NK-92 (cell line): ENCODE data around the gene PLXNA2.

ENCODE experiments used
- DNase-seq: peaks from one replicate; lab custom pipeline; 2025; ENCODE audit not compliant: unreplicated experiment; lab: John Stamatoyannopoulos, UW

The PLXNA2 gene

GRCh38 chr1:208126108-208126507 lies 118.1 kb downstream of the PLXNA2 start:
- no peak for DNase-seq

DNA sequence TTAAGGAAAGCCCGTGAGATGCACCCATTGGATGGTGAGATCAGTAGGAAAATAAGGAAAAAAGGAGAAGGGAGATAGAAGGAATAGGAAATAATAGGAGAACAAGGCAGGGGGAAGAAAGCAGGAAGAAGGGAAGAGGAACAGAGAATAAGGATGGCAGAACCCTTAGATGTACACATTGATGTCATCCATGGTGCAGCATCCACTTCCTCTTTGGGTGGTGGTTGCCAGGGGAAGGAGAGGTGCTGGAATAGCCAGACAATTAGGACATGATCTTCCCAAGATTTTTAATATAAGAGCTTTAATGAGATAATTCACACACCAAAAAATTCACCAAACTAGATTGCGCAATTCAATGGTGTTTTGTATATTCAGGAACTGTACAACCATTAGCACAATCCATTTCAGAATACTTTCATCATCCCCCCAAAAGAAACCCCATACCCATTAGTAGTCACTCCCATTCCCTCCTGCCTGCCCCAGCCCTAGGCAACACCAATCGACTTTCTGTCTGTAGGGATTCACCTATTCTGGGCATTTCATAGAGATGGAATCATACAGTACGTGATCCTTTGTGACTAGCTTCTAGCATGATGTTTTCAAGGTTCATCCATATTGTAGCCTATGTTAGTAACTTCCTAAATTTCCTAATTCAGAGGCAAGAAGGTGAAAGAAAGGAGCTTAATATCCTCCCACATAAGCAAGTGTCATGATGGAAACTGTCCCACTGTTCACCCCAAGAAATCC lies 121.4 kb downstream of the PLXNA2 start:
- no peak for DNase-seq

DNA sequence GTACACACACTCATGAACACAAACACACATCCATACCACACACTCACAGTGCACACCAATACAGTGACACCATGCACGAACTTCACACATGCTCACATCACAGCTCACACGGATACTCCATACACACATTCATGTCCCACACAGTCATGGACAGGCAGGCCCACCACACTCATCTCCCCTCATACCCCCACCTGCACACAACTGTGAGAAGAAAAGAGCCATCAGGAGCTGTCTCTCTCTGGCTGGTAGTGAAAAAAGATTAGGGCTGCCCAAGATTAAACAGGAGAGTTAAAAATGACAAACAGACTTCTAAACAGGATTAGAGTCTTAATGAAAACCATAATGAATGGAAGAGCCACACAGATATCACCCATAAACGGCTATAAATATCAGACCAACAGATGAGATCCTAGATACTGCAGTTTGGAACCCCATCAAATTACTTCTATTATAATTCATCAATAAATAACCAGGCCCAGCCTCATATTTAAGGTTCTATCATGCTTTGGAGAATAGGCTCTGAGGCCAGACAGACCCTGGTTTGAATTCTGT lies 122.3 kb downstream of the PLXNA2 start:
- no peak for DNase-seq

- no peak for DNase-seq
Measured at GRCh38 chr1:208120431-208120790, 123.8 kb downstream of the PLXNA2 start.

DNA sequence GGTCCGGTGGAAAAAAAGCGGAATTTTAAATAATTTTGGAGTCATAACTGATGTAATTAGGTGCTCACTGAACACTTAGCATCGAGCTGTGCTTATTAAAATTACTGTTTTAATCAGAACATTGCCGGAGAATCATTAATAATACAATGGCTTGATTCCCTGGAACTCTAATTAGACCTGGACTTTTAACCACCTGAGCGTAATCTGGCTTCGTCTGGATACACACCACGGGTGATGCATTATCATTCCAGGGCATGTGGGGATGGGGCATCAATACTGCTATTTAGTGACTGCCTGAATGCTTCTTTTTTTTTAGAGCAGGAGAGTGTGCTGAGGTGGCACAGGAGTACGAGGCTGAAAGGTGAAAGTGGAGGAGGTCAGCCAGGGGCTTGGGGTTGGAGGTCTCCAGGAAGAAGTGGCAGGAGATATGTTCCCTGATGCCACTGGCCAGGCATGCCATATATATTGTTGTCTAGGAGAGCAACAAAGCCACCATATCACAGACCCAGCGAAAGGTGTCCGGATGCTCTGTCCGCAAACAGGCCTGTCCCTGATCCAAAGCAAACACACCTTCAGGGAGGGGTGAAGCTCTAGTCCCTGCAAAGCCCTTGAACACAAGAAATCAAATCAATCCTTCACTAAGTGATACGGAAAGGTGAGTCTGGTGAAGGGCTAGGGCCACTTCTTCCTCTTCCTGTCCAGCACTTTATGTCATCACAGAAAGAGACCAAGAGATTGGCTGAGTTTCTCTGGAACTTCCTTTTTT lies 125.2 kb downstream of the PLXNA2 start:
- no peak for DNase-seq

DNA sequence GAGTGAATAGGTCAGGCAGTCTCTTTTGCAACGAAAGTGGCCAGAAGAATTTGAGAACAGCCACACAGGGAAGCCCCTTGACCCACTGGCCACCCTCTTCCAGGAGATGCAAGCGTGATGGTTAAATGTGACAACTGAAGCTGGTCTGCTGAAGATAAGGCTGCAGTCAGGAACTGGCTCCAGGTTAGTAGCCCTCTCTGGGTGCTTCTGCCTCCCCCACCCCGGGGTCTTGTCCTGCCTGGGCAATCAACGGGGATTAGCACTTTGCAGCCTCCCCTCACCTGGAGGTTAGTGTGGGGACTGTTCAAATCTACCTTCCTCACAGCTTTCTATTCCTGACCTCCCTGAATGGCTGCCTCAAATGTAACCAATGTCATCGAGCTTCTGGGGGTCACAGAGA lies 125.9 kb downstream of the PLXNA2 start:
- no peak for DNase-seq

DNA sequence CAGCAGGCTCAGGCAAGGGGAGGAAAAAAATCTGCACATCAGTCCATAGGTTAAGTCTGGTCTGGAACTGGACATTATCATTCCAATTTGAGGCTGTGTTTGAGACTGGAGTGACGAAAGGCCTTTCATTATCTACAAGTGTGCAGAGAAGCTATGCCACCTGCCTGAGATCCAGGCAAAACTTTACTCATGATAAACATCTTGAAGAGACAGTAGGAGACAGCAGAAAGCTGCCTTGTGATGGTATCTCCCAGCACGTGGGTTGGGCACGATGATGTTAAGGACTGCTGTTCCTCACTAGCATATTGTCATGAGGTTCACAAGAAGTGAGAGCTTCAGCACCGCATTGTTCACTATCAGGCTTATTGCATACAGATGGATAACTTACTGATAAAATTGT lies 126.4 kb downstream of the PLXNA2 start:
- no peak for DNase-seq

- DNase-seq: no peak
Measured at GRCh38 chr1:208117409-208117808, 126.8 kb downstream of the PLXNA2 start.

GRCh38 chr1:208115924-208116640 lies 128.1 kb downstream of the PLXNA2 start:
- no peak for DNase-seq

DNA sequence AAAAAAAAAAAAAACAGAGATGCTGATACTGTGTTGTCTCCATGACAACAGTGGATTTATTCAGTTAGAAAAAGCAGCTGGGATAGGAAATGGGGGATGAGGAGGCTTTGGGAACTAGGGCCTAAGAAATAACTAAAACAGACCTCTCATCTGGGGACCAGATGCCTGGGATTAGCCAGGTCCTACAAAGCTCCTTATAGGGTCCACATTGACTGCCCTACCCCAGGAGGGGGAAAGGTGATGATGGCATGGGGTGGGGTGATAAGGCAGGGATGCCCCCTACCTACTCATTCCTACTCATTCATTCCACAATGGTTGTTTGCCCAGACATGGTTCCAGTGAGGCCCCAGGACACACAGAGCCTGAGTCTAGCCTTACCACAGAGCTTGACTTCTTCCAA lies 131.2 kb downstream of the PLXNA2 start:
- no peak for DNase-seq

DNA sequence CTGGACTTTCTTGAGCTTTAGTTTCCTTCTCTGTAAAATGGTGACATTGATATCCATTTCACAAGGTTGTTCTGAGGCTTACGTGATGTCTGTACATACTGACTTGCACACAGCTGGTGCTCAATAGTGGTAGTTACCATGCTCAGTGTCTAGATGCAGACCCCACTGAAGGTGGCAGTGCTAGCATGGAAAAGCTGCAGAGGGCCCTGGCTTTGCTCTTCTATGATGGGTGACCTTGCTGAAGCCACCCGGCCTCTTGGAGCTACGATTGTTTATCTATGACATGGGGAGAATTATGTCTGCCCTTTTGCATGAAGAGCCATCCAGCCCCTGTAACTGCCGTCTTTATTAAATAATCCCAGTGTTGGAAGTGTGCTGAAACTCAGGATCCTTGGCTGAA lies 131.8 kb downstream of the PLXNA2 start:
- no peak for DNase-seq

DNA sequence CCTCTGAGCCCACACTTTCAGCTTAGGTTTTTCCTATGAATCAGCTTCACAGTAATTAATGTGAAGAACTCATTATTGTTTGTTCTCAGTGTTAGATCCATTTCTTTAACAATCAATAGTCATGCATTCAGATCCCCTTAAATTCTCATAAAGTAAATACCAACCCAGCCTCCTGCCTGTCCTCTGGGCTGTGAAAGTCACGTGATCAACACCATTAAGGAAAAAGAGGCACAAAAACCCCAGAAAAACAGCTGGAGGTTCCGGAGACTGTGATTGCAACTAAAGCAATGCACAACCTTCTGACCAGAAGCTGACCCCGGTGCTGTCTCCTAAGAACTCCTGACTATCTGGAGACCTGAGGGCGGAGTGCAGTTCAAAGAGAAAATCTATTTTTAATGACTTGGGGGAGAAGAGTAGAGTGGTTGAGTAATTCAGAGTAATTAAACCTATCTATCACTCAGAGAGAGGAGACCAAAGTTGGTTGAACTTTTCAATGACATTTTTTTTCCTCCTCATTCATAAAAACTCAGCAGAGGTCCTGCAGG lies 132.5 kb downstream of the PLXNA2 start:
- no peak for DNase-seq

- no peak for DNase-seq
Measured at GRCh38 chr1:208110296-208110695, 133.9 kb downstream of the PLXNA2 start.

DNA sequence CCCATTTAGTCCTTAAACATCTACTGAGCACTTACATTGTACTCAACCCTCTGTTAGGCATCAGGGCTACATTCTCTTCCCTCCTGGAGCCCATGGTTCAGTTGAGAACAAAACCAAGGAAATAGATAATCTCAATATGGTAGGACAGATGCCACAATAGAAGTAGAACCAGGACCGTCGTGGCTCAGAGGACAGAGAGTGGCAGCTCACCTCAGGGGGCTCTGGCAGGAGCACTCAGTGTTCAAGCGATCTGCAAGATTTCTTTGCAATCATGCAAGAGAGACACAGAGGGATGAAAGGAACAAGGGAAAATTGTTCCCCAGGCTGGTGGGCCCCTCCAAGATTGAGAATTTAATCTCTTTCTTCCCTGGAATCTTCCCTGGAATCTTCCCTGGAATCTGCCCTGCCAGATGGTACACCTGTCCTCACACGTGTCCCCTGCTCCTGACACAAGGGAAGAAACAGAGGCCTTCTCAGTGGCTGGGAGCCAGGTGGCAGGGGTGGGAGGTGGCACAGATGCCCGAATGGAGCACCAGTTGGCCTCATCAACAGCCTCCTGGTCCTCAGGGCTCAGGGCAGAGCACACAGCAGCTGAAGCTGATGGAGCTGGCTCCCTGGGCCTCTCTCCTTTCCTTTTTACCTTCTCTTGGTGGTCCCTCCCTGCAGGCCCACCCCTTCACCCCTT lies 135.4 kb downstream of the PLXNA2 start:
- no peak for DNase-seq

- no peak for DNase-seq
Measured at GRCh38 chr1:208108213-208108608, 136.0 kb downstream of the PLXNA2 start.

DNA sequence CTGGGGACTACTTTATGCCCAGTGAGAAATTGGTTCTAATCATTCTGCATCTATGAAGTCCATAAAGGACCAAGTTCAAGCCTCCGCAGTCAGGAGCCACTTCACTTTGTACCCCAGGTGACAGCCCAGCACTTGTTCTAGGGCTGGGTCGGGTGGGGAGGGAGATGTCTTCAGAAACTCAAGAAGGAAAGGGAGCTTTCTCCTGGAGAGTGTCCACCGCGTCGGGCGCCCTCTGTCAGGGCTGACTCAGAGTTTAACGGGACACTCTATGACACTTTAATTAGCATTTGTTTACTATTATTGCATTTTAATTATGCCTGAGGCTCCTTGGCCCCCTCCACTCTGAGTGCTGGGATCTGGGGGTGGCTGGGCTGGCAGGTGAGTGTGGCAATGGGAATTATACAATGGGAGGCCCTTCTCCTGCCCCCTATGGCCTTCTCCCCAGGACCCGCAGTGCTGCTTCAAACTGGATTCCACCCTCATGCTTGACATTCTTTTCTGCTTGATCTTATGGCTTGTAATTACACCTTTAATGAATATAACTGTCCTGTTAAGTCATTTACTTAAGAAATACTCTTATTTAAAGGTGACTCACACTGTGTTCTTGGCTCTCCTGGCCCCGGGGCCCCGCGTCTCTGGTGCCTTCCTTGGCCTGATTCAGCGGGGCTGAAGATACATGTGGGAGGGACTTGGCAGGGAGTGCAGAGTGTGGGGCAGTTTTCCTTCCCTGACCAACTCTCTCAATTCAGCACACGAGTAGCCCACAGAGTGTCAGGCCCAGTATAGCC lies 136.6 kb downstream of the PLXNA2 start:
- DNase-seq: no peak

DNA sequence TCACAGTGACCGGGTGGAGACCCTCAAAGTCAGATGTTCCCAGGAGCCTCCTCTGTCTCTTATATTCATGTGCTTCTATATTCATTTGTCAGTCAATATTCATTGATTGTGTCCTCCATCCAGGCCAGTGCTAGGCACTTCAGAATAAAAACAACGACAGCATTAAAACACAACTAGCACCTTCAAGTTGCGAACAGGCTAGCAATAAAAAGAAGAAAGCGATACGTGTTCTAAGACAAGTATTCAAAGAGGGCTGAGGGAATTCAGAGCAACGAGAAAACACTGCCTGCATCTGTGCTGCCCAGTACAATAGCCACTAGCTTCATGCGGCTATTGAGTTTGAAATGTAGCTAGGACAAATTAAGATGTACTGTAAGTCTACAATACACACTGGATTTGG lies 138.0 kb downstream of the PLXNA2 start:
- DNase-seq: no peak

GRCh38 chr1:208105756-208106155 lies 138.4 kb downstream of the PLXNA2 start:
- no peak for DNase-seq

DNA sequence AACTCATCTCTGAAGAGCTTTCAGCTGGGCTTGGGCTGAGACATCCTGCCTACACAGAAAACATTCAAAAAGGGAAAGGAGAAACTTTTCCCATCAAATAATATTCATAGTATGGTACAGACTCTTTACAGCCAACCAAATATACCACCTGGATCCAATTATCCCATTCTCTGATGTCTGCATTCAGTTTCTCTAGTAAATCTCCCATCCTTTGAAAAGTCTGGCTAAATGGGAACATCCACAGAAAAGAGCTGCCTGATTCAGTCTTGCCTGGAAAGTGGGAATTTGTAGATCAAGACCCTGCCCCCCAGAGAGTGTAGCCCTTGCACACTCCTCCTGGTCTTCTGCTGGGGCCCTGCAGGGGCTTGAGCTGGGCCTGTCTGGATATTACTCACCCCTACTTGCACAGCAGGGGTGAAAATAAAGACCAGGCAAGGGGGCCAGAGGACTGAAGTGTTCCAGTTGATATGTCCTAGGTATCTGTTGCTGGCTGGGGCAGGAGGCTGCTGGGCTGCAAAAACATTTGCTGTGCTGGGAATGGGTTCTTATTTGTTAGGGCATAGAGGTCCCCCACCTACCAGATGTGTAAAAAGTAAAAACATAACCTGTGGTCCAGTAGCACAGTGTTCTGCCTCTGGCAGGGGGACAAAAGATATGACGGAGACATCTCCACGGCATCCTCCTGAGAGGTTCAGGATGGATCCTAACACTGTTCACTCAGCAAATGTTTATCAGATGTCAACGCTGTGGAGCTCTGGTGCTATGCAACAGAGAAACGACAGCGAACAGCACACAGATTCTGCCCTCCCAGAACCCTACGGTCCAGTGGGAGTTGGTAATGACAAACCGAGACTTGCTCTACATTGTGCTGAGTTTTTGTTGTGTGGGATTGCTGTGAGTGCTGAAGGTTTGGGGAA lies 140.3 kb downstream of the PLXNA2 start:
- no peak for DNase-seq
